ENCODE measurements around the gene ADCY2.

- TF ChIP-seq POLR2AphosphoS5 (IDR thresholded peaks at IDR 0.05) (no peak), POLR2A (IDR thresholded peaks at IDR 0.05) (no peak), CTCF (IDR thresholded peaks at IDR 0.05) (no peak)
Measured at GRCh38 chr5:7540736-7541485, 145.0 kb downstream of the ADCY2 start.

Measured in prostate gland (tissue), 2 donors.